HCT116 (cell line): Measurements from ENCODE around the gene ZBTB5. TPM values are rescaled to one million over a fixed set of nuclear protein-coding genes. Genes with fewer than 3 reads are reported as not detected.

Experiments used
- ATAC-seq: fragments of 200-7000 bp; cut with Tn5 transposase; 2 replicates; pipeline ENCODE4 v1.9.1; 2020; ENCODE audit warnings: mild to moderate bottlenecking, moderate library complexity
- BruUV-seq: library from RNA; stranded (reverse); fragments of 400-500 nt; replicated peaks from 2 replicates; lab custom pipeline; 2021; lab: Mats Ljungman, UMichigan
- CTCF ChIA-PET: fragments of 300-600 bp; sonication (Branson Sonifier 250); formaldehyde crosslinking; loops from one replicate; lab custom pipeline; 2021; ENCODE audit warnings: antibody characterized with exemption; lab: Charles Lee
- POLR2A ChIA-PET: fragments of 300-600, 350-600 bp; sonication (Branson Sonifier 250); formaldehyde crosslinking; loops from one replicate; lab custom pipeline; 2021; ENCODE audit warnings: antibody characterized with exemption; lab: Charles Lee
- RAD21 ChIA-PET, 2 experiments: fragments of 300-600 bp; sonication (Branson Sonifier 250); formaldehyde crosslinking; loops; one replicate each; lab custom pipeline; 2023; ENCODE audit warnings: low total read pairs in 2 of 2; ENCODE audit not compliant: uncharacterized antibody in 2 of 2, unreplicated experiment in 2 of 2, low non-redundant PET in 1 of 2; lab: Charles Lee
- DNase-seq: peaks from one replicate; pipeline ENCODE4 v3.0.0-alpha.2; 2010; ENCODE audit warnings: low read depth, low spot score
- H2AFZ ChIP-seq: fragments of 200-600 bp; shearing (Covaris generic), sonication (generic); 2 replicates; pipeline ENCODE4 v1.6.1; 2017; ENCODE audit warnings: low read depth, mixed run types, mixed read lengths, antibody characterized with exemption, low read length; ENCODE audit not compliant: poor library complexity, severe bottlenecking
- H3K27ac ChIP-seq: 2 replicates; pipeline ENCODE4 v1.5.1; 2012; ENCODE audit warnings: low read depth, low read length
- H3K27me3 ChIP-seq: fragments of 200-600 bp; sonication (generic); 2 replicates; pipeline ENCODE4 v1.6.1; 2016; ENCODE audit warnings: mixed run types, low read length, mixed read lengths; ENCODE audit not compliant: insufficient read depth
- H3K36me3 ChIP-seq, 2 experiments: fragments of 200-500 bp in 1 of 2; fragments of 200-600 bp in 1 of 2; sonication (Bioruptor generic) in 1 of 2; sonication (generic) in 1 of 2; 2 replicates each; pipeline versions ENCODE4 v1.5.1 to v1.6.1; 2014 to 2016; ENCODE audit warnings: low read length in 2 of 2, inconsistent platforms in 1 of 2, mixed read lengths in 1 of 2, mixed run types in 1 of 2; ENCODE audit not compliant: insufficient read depth in 2 of 2, control insufficient read depth in 1 of 2
- H3K4me1 ChIP-seq, 2 experiments: fragments of 200-600 bp in 1 of 2; sonication (generic) in 1 of 2; 2 replicates each; pipeline versions ENCODE4 v1.5.1 to v1.6.1; 2012 to 2017; ENCODE audit warnings: low read length in 2 of 2, inconsistent platforms in 1 of 2, mild to moderate bottlenecking in 1 of 2, mixed read lengths in 1 of 2, mixed run types in 1 of 2, moderate library complexity in 1 of 2; ENCODE audit not compliant: insufficient read depth in 2 of 2, control insufficient read depth in 1 of 2
- H3K4me2 ChIP-seq: fragments of 200-600 bp; sonication (generic); 2 replicates; pipeline ENCODE4 v1.6.1; 2017; ENCODE audit warnings: mixed run types, low read length, mixed read lengths
- H3K4me3 ChIP-seq, 2 experiments: fragments of 200-600 bp in 1 of 2; sonication (generic) in 1 of 2; replicated peaks in 1 of 2; 2 replicates each; pipeline ENCODE4 v1.5.1; 2011 to 2016; ENCODE audit warnings: low read length in 2 of 2, control low read depth in 1 of 2, low read depth in 1 of 2, mild to moderate bottlenecking in 1 of 2, mixed read lengths in 1 of 2, mixed run types in 1 of 2
- H3K79me2 ChIP-seq: fragments of 200-600 bp; sonication (generic); 2 replicates; pipeline ENCODE4 v1.6.1; 2017; ENCODE audit warnings: mild to moderate bottlenecking, mixed run types, low read length, moderate library complexity, mixed read lengths; ENCODE audit not compliant: insufficient read depth
- H3K9ac ChIP-seq: fragments of 200-600 bp; sonication (generic); 2 replicates; pipeline ENCODE4 v1.6.1; 2016; ENCODE audit warnings: low read length, mixed read lengths
- H3K9me2 ChIP-seq: fragments of 200-600 bp; sonication (generic), shearing (Covaris generic); 2 replicates; pipeline ENCODE4 v1.6.1; 2017; ENCODE audit warnings: mixed run types, mild to moderate bottlenecking, moderate library complexity; ENCODE audit not compliant: insufficient read depth
- H3K9me3 ChIP-seq, 2 experiments: fragments of 200-500 bp in 1 of 2; fragments of 200-600 bp in 1 of 2; sonication (Bioruptor generic) in 1 of 2; sonication (generic) in 1 of 2; 2 replicates each; pipeline ENCODE4 v1.6.1; 2014 to 2017; ENCODE audit warnings: low read length in 2 of 2, mixed read lengths in 2 of 2, inconsistent platforms in 1 of 2, low read depth in 1 of 2, mild to moderate bottlenecking in 1 of 2, mixed run types in 1 of 2, moderate library complexity in 1 of 2; ENCODE audit not compliant: control insufficient read depth in 1 of 2, insufficient read depth in 1 of 2
- H4K20me1 ChIP-seq: fragments of 200-600 bp; sonication (generic), shearing (Covaris generic); 2 replicates; pipeline ENCODE4 v1.6.1; 2017; ENCODE audit warnings: mixed run types, mild to moderate bottlenecking, moderate library complexity; ENCODE audit not compliant: insufficient read depth
- CBX3 ChIP-seq: IDR thresholded peaks from 2 replicates; pipeline ENCODE4 v1.6.1; 2012; ENCODE audit warnings: low read depth
- CEBPB ChIP-seq: IDR thresholded peaks from 2 replicates; pipeline ENCODE4 v1.6.1; 2012; ENCODE audit warnings: low read depth
- EGR1 ChIP-seq: IDR thresholded peaks from 2 replicates; pipeline ENCODE4 v1.6.1; 2012; ENCODE audit warnings: low read depth
- ELF1 ChIP-seq: IDR thresholded peaks from 2 replicates; pipeline ENCODE4 v1.6.1; 2012; ENCODE audit warnings: low read depth, borderline replicate concordance
- JUND ChIP-seq: IDR thresholded peaks from 2 replicates; pipeline ENCODE4 v1.6.1; 2012
- SP1 ChIP-seq: IDR thresholded peaks from 2 replicates; pipeline ENCODE4 v1.6.1; 2012; ENCODE audit warnings: low read depth
- SRF ChIP-seq: IDR thresholded peaks from 2 replicates; pipeline ENCODE4 v1.6.1; 2012; ENCODE audit warnings: low read depth
- TCF7L2 ChIP-seq: IDR thresholded peaks from 2 replicates; pipeline ENCODE4 v1.7.0; 2011; ENCODE audit warnings: borderline replicate concordance, inconsistent platforms; ENCODE audit not compliant: insufficient read depth, insufficient read length; ENCODE audit errors: extremely low read depth
- ZFX ChIP-seq: fragments of 450-650 bp; IDR thresholded peaks from 2 replicates; pipeline ENCODE4 v1.6.1; 2017
- ZNF274 ChIP-seq: fragments of 200-500 bp; sonication (Bioruptor generic); IDR thresholded peaks from 2 replicates; pipeline ENCODE4 v1.6.1; 2014; ENCODE audit warnings: mild to moderate bottlenecking, low read depth, low read length, inconsistent platforms
- intact Hi-C: fragments of 100-400 bp; cut with micrococcal nuclease; formaldehyde crosslinking; loops from 2 replicates; pipeline ENCODE4 v1.10.0; 2022
- total RNA-seq: library from RNA; stranded (reverse); gene quantifications from one replicate; pipeline ENCODE4 v1.2.1, GENCODE V29; 2021; ENCODE audit not compliant: unreplicated experiment
- TF ChIP-seq, protein P1 (sequence below): IDR thresholded peaks from 2 replicates; pipeline ENCODE4 v1.6.1; 2012

The ZBTB5 gene
- total RNA-seq, 1 experiment from 2014 or later, result 22.3 TPM

DNA sequence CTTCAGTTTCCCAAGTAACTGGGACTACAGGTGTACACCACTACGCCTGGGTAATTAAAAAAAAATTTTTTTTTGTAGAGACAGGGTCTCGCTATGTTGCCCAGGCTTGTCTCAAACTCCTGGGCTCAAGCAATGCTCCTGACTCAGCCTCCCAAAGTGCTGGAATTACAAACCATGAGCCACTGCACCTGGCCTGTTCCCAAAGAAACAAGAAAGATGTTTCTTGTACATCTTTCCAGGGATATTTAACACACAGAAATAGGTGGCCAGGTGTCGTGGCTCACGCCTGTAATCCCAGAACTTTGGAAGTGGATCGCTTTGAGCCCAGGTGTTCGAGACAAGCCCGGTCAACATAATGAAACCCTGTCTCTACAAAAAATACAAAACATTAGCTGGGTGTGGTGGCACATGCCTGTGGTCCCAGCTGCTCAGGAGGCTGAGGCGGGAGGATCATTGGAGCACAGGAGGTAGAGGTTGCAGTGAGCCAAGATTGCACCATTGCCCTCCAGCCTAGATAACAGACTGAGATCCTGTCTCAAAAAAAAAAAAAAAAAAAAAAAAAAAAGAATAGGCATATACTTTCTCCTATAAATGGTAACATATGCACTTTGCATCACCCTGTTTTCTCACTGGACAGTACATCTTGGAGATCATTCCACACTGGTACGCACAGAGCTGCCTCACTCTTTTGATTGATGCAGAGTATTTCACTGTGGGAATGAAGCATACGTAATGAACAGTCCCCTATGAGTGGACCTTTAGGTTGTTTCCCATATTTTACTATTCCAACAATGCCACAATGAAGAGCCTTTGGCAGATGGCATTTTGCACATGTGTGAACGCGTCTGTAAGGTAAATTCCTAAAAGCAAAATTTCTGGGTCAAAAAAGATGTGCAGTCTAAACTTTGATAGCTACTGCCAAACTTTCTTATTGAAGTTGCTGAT lies 44.7 kb downstream of the ZBTB5 start:
- Histone ChIP-seq H3K4me1 (peaks cover 4 to 20% of the 10 kb centered on the region in 2 experiments; a peak in 3 of 4 replicates), H3K27me3 (no peaks in the 10 kb centered on the region), H3K9me2 (no peaks in the 10 kb centered on the region), H3K9me3 (no peaks in the 10 kb centered on the region), H3K4me2 (no peak overlapping the region), H3K27ac (no peak overlapping the region), H4K20me1 (no peaks in the 10 kb centered on the region), H3K79me2 (peaks cover 31% of the 10 kb centered on the region), H3K4me3 (no peak overlapping the region), H3K9ac (no peak overlapping the region), H3K36me3 (peaks cover 0 to 2% of the 10 kb centered on the region in 2 experiments; a peak in 2 of 4 replicates), H2AFZ (no peak overlapping the region)
- DNase-seq (no peak), ATAC-seq (no peak)
- TF ChIP-seq ELF1 (no peak), CBX3 (no peak), TCF7L2 (no peak), ZFX (no peak), SRF (no peak), EGR1 (no peak)
- TF ChIP-seq, protein P1, sequence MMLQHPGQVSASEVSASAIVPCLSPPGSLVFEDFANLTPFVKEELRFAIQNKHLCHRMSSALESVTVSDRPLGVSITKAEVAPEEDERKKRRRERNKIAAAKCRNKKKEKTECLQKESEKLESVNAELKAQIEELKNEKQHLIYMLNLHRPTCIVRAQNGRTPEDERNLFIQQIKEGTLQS, result no peak
- POLR2A ChIA-PET, result no interaction called here
- no TSS peak for BruUV-seq
- intact Hi-C loops, result no loop called here
- CTCF ChIA-PET, result interaction anchor here (2.1 kb wide), 1 partner anchor 13 kb away, joined by 4 read pairs; no protein-coding TSS in a partner anchor
- RAD21 ChIA-PET, result no interaction called here

GRCh38 chr9:37419204-37419603 lies 46.0 kb downstream of the ZBTB5 start:
- no peaks in the 10 kb centered on the region for H4K20me1 ChIP-seq
- TF ChIP-seq ZNF274 (no peak), JUND (no peak), SP1 (no peak), CEBPB (no peak)
- TF ChIP-seq, protein P1, result no peak
- no peak overlapping the region for H3K9ac ChIP-seq
- no TSS peak for BruUV-seq
- H3K27me3 ChIP-seq, result no peaks in the 10 kb centered on the region
- H2AFZ ChIP-seq, result no peak overlapping the region
- H3K9me3 ChIP-seq, result no peaks in the 10 kb centered on the region
- no peaks in the 10 kb centered on the region; a peak in 1 of 4 replicates for H3K36me3 ChIP-seq
- DNase-seq (no peak), ATAC-seq (no peak)
- H3K4me2 ChIP-seq, result no peak overlapping the region
- H3K27ac ChIP-seq, result no peak overlapping the region
- ChIA-PET POLR2A (no interaction called here), RAD21 (no interaction called here), CTCF (no interaction called here)
- peaks cover 4 to 29% of the 10 kb centered on the region in 2 experiments; a peak in 3 of 4 replicates for H3K4me1 ChIP-seq
- H3K4me3 ChIP-seq, result no peak overlapping the region
- no peaks in the 10 kb centered on the region for H3K9me2 ChIP-seq
- intact Hi-C loops, result no loop called here
- peaks cover 17% of the 10 kb centered on the region for H3K79me2 ChIP-seq
